ENCODE results near the gene UBAP2L.
"Not testable (repeated sequence)": the region's sequence is repeated elsewhere in the genome, so short reads cannot be mapped to it uniquely, and the experiment has no call there.

The UBAP2L gene

DNA sequence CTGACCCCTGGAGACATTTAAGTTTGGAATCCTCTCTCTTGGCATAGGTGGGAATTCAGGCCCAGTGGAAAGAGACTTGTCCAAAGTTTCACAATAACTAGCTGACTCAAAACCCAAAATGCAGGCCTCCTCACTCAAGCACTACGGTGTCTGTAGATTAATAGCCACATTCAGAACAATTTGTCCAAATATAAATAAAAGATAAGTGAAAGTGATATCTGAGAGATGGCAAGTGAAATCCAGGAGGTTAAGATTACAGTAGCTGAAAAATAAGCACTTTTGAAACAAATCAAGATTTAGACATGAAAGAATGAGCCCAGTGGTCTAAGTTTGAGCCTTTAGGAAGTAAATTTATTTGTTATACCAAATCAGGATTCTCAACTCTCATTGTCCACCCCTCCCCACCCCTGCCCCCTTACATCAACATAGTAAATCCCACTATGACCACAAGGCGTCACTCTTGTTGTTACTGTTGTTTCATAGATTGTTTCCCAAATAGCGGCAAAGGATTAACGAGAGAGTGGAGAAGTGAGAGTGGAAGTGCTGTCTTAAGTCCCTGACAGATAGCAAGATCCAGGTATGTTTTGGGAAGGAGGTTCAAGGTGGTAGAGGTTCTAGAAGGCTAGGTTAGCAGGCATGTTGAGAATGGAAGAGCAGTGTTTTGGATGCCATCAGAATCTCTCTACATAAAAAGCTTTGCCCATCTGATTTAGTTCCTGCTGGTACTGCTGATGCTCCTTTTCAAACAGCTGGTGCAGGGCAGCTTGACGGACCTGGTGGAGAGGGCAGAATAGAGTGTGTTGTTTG lies 21.8 kb upstream of the UBAP2L start:
- no peak for DNase-seq (ENCODE audit: low read depth)

DNA sequence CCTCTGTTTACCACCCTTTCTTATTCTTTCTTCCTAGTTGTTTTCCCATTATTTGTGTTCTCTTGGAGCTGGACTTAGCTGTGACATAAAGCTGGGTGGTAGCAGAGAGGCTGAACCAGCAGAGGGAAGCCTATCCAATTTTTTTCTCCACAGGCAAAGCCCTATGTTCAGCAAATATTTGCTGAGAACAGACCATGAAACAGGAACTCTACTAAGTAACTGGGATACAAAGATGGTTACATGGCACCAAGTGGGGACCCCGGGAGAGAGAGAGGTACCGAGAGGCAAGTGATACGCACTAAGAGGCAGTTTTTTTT lies 21.2 kb upstream of the UBAP2L start:
- DNase-seq (ENCODE audit: low read depth), result no peak

DNA sequence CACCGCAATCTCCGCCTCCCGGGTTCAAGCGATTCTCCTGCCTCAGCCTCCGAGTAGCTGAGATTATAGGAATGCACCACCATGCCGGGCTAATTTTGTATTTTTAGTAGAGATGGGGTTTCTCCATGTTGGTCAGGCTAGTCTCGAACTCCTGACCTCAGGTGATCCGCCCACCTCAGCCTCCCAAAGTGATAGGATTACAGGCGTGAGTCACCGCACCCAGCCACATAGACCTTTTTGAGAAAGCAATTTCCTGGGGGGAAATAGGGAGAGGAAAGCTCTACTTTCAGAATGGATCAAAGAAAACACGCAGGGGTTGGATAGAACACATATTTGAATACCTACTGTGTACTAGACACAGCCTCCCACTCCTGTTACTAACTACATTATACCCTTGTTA lies 15.0 kb upstream of the UBAP2L start:
- DNase-seq (ENCODE audit: low read depth), result peak; percentile 7

DNA sequence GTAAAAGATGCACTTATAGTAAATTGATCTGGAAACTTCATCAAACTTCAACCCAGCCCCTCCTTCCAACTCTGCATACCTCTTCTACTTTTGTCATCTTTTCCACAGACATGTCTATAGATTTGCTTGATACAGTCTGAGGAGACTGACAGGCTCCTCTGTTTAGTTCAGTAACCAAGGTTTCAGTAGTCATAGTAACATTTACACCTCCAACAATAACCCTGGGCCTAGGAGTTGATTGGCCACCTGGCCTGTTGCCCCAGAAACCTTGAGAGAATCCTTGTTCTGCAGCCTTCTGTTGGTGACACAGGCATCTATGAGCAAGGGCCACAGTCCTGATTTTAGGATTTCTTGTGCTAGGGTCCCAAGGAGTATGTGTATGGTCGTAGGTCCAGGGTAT lies 14.6 kb upstream of the UBAP2L start, which contains the start of gene CFAP141:
CFAP141 (minus strand) TSS at position 138 of the 400 bp plus-strand sequence; CDS start at position 112, 26 bp downstream.
- DNase-seq (ENCODE audit: low read depth), result no peak

DNA sequence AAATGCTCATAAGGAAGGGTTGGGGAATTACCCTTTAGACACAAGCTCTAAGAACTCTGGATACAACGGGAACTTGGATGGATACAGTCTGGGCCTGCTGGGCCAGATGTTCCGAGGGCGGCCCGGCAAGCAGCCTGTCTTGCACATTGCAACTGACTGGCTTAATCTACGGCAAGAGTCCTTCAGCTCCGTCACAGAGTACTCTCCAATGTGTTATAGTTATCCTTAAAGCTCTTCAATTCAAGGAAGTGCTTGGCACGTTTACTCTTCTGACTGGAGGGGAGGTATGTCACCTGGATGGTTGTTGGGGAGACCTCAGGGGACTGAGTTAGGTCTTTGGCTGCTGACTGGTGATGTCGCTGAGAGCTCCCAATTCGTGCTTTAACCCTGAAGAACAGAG lies 13.5 kb upstream of the UBAP2L start:
- no peak for DNase-seq (ENCODE audit: low read depth)

DNA sequence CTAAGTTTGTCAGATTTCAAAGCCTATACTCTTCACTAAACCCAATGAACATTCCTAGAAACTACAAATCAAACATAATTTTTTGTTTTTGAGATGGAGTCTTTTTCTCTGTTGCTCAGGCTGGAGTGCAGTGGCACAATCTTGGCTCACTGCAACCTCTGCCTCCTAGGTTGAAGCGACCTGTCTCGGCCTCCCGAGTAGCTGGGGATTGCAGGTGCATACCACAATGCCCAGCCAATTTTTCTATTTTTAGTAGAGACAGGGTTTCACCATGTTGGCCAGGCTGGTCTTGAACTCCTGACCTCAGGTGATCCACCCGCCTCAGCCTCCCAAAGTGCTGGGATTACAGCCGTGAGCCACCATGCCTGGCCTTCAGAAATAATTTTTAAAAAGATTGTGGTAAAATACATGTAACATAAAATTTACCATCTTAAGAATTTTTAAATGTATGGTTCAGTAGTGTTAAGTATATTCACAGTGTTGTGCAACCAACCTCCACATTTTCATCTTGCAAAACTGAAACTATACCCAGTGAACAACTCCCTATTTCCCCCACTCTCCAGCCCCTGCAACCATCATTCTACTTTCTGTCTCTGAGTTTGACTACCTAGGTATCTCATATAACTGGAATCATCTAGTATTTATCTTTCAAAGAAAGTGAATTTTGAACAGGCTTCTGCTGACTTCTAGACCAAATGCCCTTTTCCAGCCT lies 11.9 kb upstream of the UBAP2L start:
- DNase-seq (ENCODE audit: low read depth), result no peak

DNA sequence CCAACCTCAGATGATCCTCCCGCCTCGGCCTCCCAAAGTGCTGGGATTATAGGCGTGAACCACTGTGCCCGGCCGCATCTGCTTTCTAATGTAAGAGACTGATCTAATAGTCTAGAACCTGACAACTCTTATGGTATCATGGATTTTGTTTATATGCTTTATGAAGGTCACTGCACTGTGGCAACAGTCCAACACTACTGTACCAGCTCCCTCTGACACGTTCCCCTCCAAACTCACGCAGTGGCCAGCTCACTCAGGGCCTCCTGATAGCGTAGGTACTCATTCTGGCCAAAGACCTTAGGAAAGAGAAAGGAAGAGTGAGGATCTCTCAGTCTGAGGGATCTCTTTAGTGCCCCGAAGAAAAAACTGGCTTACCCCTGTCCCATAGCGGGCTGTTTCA lies 8.7 kb upstream of the UBAP2L start:
- DNase-seq (ENCODE audit: low read depth), result no peak

DNA sequence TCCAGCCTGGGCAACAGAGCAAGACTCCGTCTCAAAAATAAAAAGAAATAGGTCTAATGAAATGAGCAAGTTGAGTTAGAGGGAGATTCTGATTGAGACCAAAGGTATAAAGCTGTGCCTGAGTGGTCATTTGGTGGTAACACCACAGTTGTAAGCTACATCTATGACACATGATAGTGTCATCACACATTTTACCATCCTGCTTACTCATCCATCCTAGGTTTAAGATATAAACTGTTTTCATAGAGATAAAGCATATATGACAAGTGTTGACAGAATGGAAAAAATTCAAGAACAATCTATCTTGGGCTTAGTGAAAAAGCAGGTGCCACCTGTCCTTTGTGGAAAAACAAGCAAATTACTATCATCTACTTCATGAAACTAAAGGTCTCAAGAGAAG lies 7.5 kb upstream of the UBAP2L start:
- DNase-seq (ENCODE audit: low read depth), result no peak

DNA sequence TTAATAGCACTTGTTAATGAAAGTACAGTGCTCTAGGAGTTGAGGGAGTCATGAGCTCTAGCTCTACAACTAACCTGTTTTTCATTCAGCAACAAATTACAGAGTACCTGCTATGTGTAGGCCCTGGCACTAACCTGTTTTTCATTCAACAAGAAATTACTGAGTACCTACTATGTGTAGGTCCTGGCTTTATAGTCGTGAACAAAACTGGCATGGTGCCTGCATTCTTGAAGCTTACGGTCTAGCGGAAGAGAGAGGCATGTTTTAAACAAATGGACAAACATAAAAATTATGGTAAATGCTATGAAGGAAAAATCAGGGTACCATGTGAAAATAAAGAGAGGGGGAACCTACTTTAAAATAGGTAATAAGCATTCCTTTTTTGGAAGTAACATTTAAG lies 2.2 kb upstream of the UBAP2L start:
- DNase-seq (ENCODE audit: low read depth), result no peak

DNA sequence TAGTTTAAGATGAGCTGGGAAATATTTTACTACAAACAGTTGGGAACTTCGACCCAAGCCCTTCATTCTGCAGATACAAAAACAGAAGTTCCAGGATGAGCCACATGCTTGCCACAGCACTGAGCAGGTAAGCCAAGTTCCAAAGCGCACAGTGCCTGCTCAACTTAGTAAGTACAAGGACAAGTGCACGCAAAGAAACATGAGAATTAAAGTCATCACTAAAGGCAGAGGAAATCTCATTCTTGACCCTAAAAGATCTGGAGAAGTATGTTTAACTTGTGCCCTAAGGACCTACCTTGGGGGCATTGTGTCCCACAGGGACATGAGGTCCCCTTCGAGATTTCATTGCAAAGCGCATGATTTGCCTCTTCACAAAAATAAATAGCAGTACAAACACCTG lies 1.2 kb upstream of the UBAP2L start:
- DNase-seq (ENCODE audit: low read depth), result no peak

DNA sequence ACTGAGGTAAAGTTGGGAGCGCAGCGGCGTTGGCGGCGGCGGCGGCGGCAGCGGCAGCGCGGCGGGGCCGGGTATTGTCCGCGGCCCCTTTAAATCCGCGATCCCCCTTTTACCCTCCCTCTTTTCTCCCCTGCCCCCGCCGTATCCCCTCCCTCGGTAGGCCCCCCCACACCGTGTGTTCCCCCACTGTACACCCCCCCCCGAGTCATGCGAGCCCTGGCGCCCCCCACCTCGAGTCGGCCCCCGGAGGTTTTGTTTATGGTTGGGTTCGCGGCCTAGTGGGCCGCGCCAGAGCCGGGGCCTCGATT lies 169 bp downstream of the UBAP2L start:
- DNase-seq (ENCODE audit: low read depth), result no peak

DNA sequence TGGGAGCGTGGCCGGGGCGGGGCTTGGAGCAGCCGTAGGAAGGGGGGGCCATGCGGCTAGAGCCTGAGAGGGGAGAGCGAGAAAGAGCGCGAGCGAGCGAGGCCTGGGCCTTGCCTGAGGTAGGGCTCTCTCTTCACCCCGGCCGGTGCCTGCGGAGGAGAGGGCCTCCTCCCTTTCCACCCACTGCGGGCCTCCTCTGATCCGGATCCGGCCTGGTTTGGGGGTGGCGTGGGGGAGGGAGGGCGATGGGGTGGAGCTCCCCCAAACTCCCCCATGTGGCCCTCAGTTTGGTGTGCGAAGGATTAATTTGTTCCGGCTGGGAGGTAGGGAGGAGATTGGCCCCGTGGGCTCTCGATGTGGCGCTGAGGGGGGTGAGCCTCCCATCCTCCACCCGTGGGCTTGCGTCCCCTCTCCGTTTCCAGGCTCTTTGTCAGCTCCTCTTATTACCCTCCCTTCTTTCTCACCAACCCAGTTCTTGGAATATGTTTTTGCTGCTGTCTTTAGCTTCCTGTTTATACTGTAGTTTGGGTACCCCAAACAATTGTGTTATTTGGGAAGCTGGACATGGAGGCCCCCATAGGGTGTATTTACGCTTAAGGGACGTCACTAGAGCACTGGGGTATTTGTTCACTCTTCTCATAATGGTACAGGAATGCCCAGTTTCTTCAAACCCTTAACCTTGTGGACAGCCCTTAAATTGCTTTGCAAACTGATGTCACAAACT lies 685 bp downstream of the UBAP2L start:
- peak; percentile 52 for DNase-seq (ENCODE audit: low read depth)

DNA sequence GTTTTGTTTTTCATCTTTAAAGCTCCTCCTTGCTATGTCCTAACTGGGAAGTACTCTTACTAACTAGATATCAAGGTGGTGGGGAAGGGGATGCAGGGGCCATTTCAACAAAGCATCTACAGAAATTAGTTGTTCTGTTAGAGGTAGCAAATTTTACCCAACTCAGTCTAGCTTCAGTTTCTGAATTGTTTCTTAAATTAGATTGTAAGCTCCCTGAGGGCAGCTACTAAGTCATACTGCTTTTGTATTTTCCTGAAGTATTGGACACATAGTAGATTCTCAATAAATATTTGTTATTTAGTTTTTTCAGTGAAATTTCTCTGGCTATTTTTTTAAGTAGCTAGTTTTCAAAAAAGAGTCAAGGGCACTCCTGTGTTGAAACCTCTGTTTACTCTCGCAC lies 1.8 kb downstream of the UBAP2L start:
- DNase-seq (ENCODE audit: low read depth), result no peak

DNA sequence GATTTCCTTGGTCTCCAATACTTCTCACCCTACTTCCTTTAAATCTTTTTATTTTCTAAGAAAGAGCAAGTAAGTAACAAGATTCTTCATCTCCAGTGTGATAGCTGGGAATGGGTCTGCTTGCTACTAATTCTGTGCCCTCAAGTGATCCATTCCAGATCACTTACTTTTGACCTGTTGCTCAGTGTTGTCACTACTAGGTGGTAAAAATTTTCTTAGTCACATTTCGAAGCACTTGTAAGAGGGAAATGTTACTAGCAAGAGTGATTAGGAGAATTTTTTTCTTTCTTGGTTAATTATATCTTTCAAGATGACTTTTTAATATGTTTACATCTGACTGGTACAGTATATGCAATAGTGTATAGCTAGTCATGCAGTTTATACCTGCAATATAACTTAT lies 2.2 kb downstream of the UBAP2L start:
- no peak for DNase-seq (ENCODE audit: low read depth)

DNA sequence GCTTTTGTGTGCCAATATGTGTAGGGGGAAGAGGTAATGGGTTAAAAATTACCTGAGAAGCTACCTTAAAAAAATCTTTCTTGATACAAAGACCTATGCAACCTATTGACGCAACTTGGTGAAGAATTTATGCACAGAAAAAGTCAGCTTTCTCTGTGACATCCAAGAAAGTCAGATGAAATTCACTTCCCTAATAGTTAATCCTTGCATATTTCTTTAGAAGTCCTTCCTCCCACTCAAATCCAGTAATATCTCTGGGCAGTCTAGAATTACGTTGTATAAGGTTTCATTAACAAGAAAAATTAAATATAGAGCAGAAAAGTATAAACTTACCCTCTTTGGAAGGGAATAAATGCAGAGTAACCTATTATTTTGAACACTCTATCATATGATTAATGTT lies 2.9 kb downstream of the UBAP2L start:
- DNase-seq (ENCODE audit: low read depth), result no peak

DNA sequence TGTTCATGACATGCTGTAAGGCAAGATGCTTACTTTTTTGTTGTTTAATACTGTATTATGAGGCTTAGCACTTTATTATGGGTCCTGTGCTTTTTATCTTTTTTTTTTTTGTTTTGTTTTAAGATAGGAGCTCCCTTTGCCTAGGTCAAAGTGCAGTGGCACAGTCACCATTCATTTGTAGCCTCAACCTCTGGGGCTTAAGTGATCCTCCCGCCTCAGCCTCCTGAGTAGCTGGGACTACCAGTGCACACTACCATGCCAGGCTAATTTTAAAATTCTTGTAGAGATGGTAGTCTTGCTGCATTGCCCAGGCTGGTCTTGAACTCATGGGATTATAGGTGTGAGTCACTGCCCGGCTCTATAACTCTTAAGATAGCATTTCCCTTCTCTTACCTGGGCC lies 4.6 kb downstream of the UBAP2L start:
- no peak for DNase-seq (ENCODE audit: low read depth)

DNA sequence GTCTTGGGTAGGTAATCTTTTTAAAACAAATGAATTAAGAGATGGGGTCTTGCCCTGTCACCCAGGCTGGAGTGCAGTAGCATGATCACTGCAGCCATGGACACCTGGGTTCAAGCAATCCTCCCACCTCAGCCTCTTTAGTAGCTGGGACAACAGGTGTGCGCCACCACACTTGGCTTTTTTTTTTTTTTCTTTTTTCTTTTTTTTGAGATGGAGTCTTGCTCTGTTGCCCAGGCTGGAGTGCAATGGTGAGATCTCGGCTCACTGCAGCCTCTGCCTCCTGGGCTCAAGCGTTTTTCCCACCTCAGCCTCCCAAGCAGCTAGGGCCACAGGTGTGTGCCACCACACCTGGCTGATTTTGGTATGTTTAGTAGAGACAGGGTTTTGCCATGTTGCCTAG lies 10.4 kb downstream of the UBAP2L start:
- DNase-seq (ENCODE audit: low read depth), result not testable (repeated sequence)

DNA sequence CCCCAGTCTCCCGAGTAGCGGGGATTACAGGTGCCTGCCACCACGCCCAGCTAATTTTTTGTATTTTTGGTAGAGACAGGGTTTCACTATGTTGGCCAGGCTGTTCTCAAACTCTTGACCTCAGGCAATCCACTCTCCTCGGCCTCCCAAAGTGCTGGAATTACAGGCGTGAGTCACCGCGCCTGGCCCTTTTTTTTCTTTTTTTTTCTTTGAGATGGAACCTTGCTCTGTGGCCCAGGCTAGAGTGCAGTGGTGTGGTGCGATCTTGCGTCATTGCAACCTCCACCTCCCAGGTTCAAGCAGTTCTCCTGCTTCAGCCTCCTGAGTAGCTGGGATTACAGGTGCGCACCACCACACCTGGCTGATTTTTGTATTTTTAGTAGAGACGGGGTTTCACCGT lies 12.4 kb downstream of the UBAP2L start:
- DNase-seq (ENCODE audit: low read depth), result not testable (repeated sequence)

DNA sequence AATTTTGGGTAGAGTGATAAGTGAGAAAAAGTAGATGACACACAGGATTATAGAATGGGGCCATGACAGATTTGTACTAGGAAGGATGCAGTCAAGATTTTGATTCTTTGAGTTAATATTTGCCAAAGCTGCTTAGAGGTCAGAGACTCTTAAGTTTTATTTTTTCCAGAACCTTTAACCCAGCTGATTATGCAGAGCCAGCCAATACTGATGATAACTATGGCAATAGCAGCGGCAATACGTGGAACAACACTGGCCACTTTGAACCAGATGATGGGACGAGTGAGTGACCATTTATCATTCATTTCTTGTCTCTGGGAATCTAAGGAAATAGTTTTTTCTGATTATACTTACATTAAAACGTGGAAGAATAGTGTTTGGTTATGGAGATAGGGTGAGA lies 16.1 kb downstream of the UBAP2L start:
- no peak for DNase-seq (ENCODE audit: low read depth)

DNA sequence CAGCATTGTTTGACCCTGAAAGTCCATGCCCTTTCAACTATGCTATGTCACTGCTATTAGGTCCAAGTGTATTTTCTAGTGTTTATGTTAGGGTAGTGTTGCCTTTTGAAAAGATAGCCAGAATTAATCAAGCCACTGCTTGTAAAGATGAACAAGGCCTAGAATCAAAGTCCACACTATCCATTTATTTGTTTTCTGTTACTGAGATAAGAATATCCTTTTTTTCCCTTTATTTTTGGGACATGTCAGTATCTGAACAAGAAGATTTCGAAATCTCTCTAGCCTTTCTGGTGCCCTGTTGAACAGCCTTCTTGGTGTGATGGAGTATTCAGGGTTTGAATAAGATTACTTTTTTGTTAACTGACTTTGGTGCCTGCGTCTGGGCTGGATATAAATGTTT lies 16.7 kb downstream of the UBAP2L start:
- no peak for DNase-seq (ENCODE audit: low read depth)

DNA sequence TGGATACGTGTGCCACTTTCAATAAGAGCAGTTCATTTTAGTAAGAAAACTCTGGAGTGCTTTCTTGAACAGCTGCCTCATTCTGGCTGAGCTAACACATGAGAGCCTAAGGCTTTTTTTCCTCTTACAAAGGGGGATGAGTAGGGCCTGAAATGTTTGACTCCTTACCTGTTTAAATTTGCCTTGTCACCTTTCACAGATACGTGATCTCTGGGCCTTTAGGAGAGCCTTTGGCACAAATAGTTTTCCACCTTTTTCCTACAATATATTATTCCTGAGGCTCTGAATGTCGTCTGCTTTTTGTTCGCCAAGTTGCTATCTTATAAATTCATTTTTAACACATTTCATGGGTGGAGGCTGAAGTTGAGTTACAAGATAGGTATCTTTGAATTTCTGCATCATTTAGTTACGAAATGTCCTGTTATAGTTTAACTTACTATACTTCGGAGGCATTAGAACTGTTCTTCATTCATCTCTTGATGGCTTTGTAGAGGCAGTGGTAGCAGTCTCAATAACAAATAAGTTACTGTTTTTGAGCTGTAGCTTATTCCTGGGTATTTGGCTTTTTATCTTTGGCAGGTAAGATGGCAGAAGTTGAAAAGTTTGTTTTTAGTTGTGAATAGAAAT lies 17.2 kb downstream of the UBAP2L start:
- DNase-seq (ENCODE audit: low read depth), result no peak

DNA sequence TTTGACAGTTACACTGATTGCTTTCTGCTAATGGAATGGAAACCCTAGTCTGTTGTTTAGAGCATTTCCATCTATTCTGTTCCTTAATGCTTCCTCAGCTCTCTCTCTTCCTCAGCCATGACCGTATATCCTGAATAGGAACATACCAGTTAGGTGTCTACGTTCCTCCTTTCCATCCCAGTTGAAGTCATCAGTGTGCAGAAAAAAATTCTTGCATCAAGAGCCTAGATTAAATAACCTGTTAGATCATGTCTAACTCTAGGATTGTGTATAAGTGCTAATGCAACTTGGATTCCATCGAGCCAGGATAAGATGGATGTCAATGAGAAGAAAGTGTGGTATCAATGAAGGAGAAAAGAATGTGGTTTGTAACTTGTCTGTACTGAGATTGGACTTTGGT lies 18.7 kb downstream of the UBAP2L start:
- DNase-seq (ENCODE audit: low read depth), result no peak

DNA sequence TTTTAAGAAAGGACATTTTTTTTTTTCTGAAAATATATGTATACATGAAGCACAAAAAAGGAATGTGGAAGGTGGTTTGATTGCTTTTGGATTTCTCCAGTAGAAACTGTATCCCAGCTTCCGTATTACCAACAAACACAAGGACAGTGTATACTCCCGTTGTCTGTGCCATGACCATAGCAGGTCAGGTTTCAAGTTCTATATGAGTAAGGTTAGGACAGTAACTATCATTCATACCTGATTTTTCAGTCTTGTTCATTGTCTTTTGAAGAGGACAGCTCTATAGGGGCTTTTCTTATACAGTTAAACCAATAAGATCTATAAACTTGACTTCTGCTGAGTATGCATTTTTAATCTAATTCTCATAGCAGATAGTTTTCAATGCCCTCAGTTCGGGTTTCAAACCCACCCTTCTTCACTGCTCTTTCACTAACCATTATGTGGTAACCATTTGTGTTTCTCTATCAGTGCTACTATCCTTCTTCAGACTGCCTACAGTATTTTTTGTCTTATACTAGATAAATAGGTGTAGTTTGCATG lies 19.6 kb downstream of the UBAP2L start:
- DNase-seq (ENCODE audit: low read depth), result no peak

Data from stimulated activated CD8-positive, alpha-beta memory T cell treated with anti-CD3 and anti-CD28 coated beads, Interleukin-4, amount 100 ng/mL, for 24 hours (primary cell).